ENCODE results near the gene PTPRF.

PTPRF gene

DNA sequence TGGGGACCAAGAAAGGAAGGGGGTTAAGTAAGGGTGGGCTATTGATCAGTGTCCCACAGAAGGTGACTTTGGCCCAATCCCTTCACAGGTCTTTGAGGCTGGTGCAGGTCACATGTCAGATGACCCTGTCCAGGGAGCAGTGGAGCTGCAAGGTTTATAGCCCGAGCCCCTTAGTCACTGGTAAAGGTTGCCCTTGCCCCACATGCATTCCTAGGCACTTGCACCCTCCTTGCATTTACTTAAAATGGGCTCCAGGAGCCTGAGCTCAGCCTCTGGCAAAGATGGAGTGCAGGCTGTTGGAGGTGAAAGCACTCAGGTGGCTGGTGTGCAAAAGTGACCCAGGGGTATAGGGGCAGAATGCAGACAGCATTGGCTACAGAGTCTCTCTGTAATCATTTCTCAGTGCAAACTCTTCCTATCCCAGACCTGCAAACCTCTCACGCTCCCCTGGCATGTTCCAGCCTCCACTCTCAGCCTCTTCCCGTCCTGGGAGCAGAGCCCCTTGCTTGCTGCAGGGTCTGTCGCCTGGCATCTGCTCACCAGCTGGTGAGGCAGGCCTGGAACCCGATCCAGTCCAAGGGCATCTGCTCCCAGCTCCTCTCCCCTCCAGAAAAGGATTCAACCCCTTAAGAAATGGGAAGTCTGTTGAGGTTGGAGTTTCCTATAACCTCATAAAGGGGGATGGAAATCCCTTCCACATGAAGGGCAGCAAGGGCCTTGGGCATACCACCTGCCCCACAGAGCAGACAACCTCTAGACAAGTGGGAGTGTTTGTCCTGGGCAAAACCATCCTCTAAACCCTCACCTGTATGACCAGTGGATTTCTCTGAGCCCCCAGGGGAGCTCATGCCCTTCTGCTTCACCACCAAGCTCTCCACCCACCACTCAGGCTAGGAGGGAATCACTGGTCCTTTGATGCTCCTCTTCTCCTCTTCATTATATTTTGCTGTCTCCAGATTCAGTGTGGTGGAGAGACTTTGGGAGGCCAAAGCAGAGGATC lies 23.1 kb upstream of the PTPRF start:
- Histone ChIP-seq H3K4me3 (ENCODE audit: low read length) (no peak overlapping the region), H3K9me2 (replicated peaks; ENCODE audit: control insufficient read depth, low read length) (no peaks in the 10 kb centered on the region), H3K4me2 (ENCODE audit: low read length) (no peak overlapping the region), H3K4me1 (ENCODE audit: control insufficient read depth, low read length) (no peaks in the 10 kb centered on the region), H3K36me3 (ENCODE audit: control insufficient read depth, low read length) (no peaks in the 10 kb centered on the region), H3K9me3 (ENCODE audit: control insufficient read depth, insufficient read depth, low read length) (0 out of 2 replicates have a peak, but pooled peaks cover 5% of the 10 kb centered on the region), H3K79me2 (ENCODE audit: control insufficient read depth, low read length) (no peaks in the 10 kb centered on the region), H4K20me1 (ENCODE audit: control insufficient read depth, insufficient read depth, low read depth, low read length) (no peaks in the 10 kb centered on the region), H3K27ac (ENCODE audit: low read depth, low read length) (no peak overlapping the region), H3K27me3 (ENCODE audit: control insufficient read depth, low read length) (peaks cover 27% of the 10 kb centered on the region), H3F3A (ENCODE audit: control insufficient read depth, insufficient read depth) (no peaks in the 10 kb centered on the region)
- TF ChIP-seq EZH2phosphoT487 (IDR thresholded peaks at IDR 0.05; ENCODE audit: borderline replicate concordance, low read length) (no peak), CTCF (IDR thresholded peaks at IDR 0.05; ENCODE audit: low read depth, low read length, poor library complexity, severe bottlenecking) (no peak)

DNA sequence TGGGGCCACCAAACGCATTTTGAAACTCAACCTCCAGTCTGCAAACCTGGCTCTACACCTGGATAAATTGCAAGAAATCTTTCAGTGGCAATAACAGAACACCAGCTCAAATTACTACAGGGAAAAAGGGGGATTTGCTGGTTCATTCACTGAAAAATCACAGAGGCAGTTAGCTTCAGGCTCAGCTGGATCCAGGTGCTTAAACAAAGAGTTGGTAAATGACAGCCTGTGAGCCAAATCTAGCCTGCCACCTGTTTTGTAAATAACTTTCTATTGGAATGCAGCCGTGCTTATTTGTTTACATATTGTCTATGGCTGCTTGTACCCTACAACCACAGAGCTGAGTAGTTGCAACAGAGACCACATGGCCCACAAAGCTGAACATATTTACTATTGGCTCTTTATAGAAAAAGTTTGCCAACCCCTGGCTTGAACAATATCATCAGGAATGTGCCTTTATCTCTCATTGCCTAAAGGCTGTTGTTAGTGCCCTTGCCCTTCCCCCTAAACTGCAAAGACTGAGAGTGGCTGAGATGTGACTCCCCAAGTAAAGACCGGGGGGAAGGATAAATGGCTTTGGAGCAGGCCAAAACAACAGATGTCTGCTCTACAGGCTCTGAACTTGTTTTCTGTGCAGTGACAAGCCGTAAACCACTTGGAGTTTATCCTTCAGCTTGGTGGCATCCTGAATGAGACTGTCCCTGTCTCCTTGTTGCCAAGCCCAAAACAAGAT lies 21.5 kb upstream of the PTPRF start:
- no peak overlapping the region for H3K4me2 ChIP-seq (ENCODE audit: low read length)
- H3K9me3 ChIP-seq (ENCODE audit: control insufficient read depth, insufficient read depth, low read length), result 0 out of 2 replicates have a peak, but pooled peaks cover 5% of the 10 kb centered on the region
- no peak overlapping the region for H3K4me3 ChIP-seq (ENCODE audit: low read length)
- no peak for TF ChIP-seq EZH2phosphoT487 (IDR thresholded peaks at IDR 0.05; ENCODE audit: borderline replicate concordance, low read length)
- TF ChIP-seq CTCF (IDR thresholded peaks at IDR 0.05; ENCODE audit: low read depth, low read length, poor library complexity, severe bottlenecking), result no peak
- no peaks in the 10 kb centered on the region for H3F3A ChIP-seq (ENCODE audit: control insufficient read depth, insufficient read depth)
- peaks cover 27% of the 10 kb centered on the region for H3K27me3 ChIP-seq (ENCODE audit: control insufficient read depth, low read length)
- H3K36me3 ChIP-seq (ENCODE audit: control insufficient read depth, low read length), result no peaks in the 10 kb centered on the region
- no peaks in the 10 kb centered on the region for H3K4me1 ChIP-seq (ENCODE audit: control insufficient read depth, low read length)
- H3K79me2 ChIP-seq (ENCODE audit: control insufficient read depth, low read length), result no peaks in the 10 kb centered on the region
- H3K27ac ChIP-seq (ENCODE audit: low read depth, low read length), result no peak overlapping the region
- no peaks in the 10 kb centered on the region for H3K9me2 ChIP-seq (replicated peaks; ENCODE audit: control insufficient read depth, low read length)
- no peaks in the 10 kb centered on the region for H4K20me1 ChIP-seq (ENCODE audit: control insufficient read depth, insufficient read depth, low read depth, low read length)

DNA sequence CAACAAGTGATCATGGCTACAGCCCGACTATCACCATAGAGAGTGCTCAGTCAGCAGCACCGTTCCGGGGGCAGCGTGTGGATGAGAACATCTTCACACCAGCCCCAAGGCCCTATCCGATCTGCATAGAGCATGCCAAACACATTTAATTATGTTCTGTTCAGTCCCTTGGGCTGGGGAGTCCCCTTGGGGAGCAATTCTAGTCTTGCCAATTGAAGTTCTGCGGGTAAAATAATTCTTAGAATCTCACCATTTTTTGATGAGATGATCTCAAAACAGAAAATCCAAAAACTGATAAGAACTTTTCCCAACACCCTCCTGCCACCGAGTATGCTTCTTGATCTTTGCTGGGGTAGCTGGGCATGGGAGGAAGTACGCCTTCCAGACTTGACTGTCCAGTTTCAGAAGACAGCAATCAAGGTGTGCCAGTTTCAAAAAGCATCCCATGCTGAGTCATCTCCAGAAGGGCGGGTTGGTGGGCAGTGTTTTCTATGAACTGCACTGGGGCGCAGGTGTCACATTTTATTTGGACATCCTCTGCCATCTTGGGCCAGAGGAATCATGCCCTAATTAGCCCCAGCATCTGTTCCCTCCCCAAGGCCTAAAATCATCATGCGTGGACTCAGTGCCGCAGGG lies 20.8 kb upstream of the PTPRF start:
- no peak for TF ChIP-seq EZH2phosphoT487 (IDR thresholded peaks at IDR 0.05; ENCODE audit: borderline replicate concordance, low read length)
- H3K4me2 ChIP-seq (ENCODE audit: low read length), result no peak overlapping the region
- H3F3A ChIP-seq (ENCODE audit: control insufficient read depth, insufficient read depth), result no peaks in the 10 kb centered on the region
- H3K4me3 ChIP-seq (ENCODE audit: low read length), result no peak overlapping the region
- H3K4me1 ChIP-seq (ENCODE audit: control insufficient read depth, low read length), result no peaks in the 10 kb centered on the region
- H3K36me3 ChIP-seq (ENCODE audit: control insufficient read depth, low read length), result no peaks in the 10 kb centered on the region
- H3K27ac ChIP-seq (ENCODE audit: low read depth, low read length), result no peak overlapping the region
- H3K27me3 ChIP-seq (ENCODE audit: control insufficient read depth, low read length), result peaks cover 27% of the 10 kb centered on the region
- no peaks in the 10 kb centered on the region for H3K9me2 ChIP-seq (replicated peaks; ENCODE audit: control insufficient read depth, low read length)
- H3K79me2 ChIP-seq (ENCODE audit: control insufficient read depth, low read length), result no peaks in the 10 kb centered on the region
- no peaks in the 10 kb centered on the region for H4K20me1 ChIP-seq (ENCODE audit: control insufficient read depth, insufficient read depth, low read depth, low read length)
- 0 out of 2 replicates have a peak, but pooled peaks cover 5% of the 10 kb centered on the region for H3K9me3 ChIP-seq (ENCODE audit: control insufficient read depth, insufficient read depth, low read length)
